Neural progenitor cell (in vitro differentiated cells): ENCODE data around the gene STAMBPL1. TPM values are rescaled to one million over a fixed set of nuclear protein-coding genes. Genes with fewer than 3 reads are reported as not detected.
A peak's percentile ranks its signal among the peaks of the same experiment; 100 is the strongest.

ENCODE experiments used
- DNase-seq: peaks from one replicate; pipeline ENCODE4 v3.0.0-alpha.2; 2016; ENCODE audit warnings: low spot score
- H2AFZ ChIP-seq: fragments of 200-600 bp; sonication (generic); replicated peaks from 2 replicates; pipeline ENCODE4 v1.6.1; 2016; ENCODE audit warnings: antibody characterized with exemption
- H3F3A ChIP-seq: fragments of 200-600 bp; sonication (generic); 2 replicates; pipeline ENCODE4 v1.6.1; 2016; ENCODE audit warnings: antibody characterized with exemption, low read depth
- H3K27ac ChIP-seq: fragments of 200-600 bp; sonication (generic); 2 replicates; pipeline ENCODE4 v1.5.1; 2016; ENCODE audit warnings: mild to moderate bottlenecking
- H3K27me3 ChIP-seq: fragments of 200-600 bp; sonication (generic); 2 replicates; pipeline ENCODE4 v1.6.1; 2016; ENCODE audit warnings: mild to moderate bottlenecking, moderate library complexity
- H3K36me3 ChIP-seq: fragments of 200-600 bp; sonication (generic); 2 replicates; pipeline ENCODE4 v1.5.1; 2016
- H3K4me1 ChIP-seq: fragments of 200-600 bp; sonication (generic); 2 replicates; pipeline ENCODE4 v1.6.1; 2016; ENCODE audit warnings: mixed run types
- H3K4me2 ChIP-seq: fragments of 200-600 bp; sonication (generic); 2 replicates; pipeline ENCODE4 v1.6.1; 2016
- H3K4me3 ChIP-seq: fragments of 200-600 bp; sonication (generic); 2 replicates; pipeline ENCODE4 v1.5.1; 2016
- H3K79me2 ChIP-seq: fragments of 200-600 bp; sonication (generic); 2 replicates; pipeline ENCODE4 v1.6.1; 2016; ENCODE audit warnings: low read depth
- H3K9ac ChIP-seq: fragments of 200-600 bp; sonication (generic); 2 replicates; pipeline ENCODE4 v1.6.1; 2016
- H3K9me3 ChIP-seq: fragments of 200-600 bp; sonication (generic); 2 replicates; pipeline ENCODE4 v1.5.1; 2016; ENCODE audit warnings: low read depth
- H4K20me1 ChIP-seq: fragments of 200-600 bp; sonication (generic); 2 replicates; pipeline ENCODE4 v1.6.1; 2016; ENCODE audit warnings: low read depth
- H3K27ac Mint-ChIP-seq: 3 replicates; pipeline ENCODE4 v1.8.0; 2021; ENCODE audit warnings: mixed read lengths
- H3K27me3 Mint-ChIP-seq: 2 replicates; pipeline ENCODE4 v1.8.0; 2022; ENCODE audit warnings: low read depth, mild to moderate bottlenecking, inconsistent platforms, moderate library complexity, mixed read lengths; ENCODE audit not compliant: insufficient read depth
- H3K36me3 Mint-ChIP-seq: 3 replicates; pipeline ENCODE4 v1.8.0; 2021; ENCODE audit warnings: mixed read lengths
- H3K4me1 Mint-ChIP-seq: 3 replicates; pipeline ENCODE4 v1.8.0; 2021; ENCODE audit warnings: mixed read lengths
- H3K4me3 Mint-ChIP-seq: 3 replicates; pipeline ENCODE4 v1.8.0; 2021; ENCODE audit warnings: mild to moderate bottlenecking, moderate library complexity, mixed read lengths
- H3K9me3 Mint-ChIP-seq: 3 replicates; pipeline ENCODE4 v1.8.0; 2020; ENCODE audit warnings: mixed read lengths
- CTCF ChIP-seq: fragments of 200-600 bp; sonication (generic); IDR thresholded peaks from 2 replicates; pipeline ENCODE4 v1.5.1; 2017; ENCODE audit warnings: antibody characterized with exemption, mild to moderate bottlenecking
- EZH2 ChIP-seq: fragments of 200-600 bp; sonication (generic); IDR thresholded peaks from 2 replicates; pipeline ENCODE4 v1.6.1; 2017; ENCODE audit warnings: antibody characterized with exemption, mild to moderate bottlenecking, moderate library complexity
- EZH2phosphoT487 ChIP-seq: fragments of 200-600 bp; sonication (generic); IDR thresholded peaks from 2 replicates; pipeline ENCODE4 v1.6.1; 2017; ENCODE audit warnings: antibody characterized with exemption
- total RNA-seq: library from RNA; depleted of rRNA; stranded (reverse); fragments of >200 nt; gene quantifications from 2 replicates; pipeline ENCODE4 v1.2.3, GENCODE V29; 2015; ENCODE audit warnings: low replicate concordance

The STAMBPL1 gene
- total RNA-seq, 1 donor from 2014 or later, result 1.9 TPM

GRCh38 chr10:88934900-88935672, 55.0 kb downstream of the STAMBPL1 start:
- no peaks in the 10 kb centered on the region for H3K79me2 ChIP-seq
- Mint-ChIP-seq H3K27me3 (no peaks in the 10 kb centered on the region), H3K9me3 (no peaks in the 10 kb centered on the region), H3K4me3 (peak overlapping the region; percentile 7), H3K27ac (no peak overlapping the region), H3K36me3 (no peaks in the 10 kb centered on the region), H3K4me1 (peaks cover 9% of the 10 kb centered on the region)
- H3K36me3 ChIP-seq, result no peaks in the 10 kb centered on the region
- H4K20me1 ChIP-seq, result no peaks in the 10 kb centered on the region
- no peaks in the 10 kb centered on the region for H3K27me3 ChIP-seq
- H3K9me3 ChIP-seq, result no peaks in the 10 kb centered on the region
- TF ChIP-seq EZH2 (no peak), CTCF (peak; percentile 82), EZH2phosphoT487 (no peak)
- H3K27ac ChIP-seq, result no peak overlapping the region
- H2AFZ ChIP-seq, result peak overlapping the region; percentile 12
- H3K9ac ChIP-seq, result no peak overlapping the region
- H3K4me3 ChIP-seq, result no peak overlapping the region
- H3K4me2 ChIP-seq, result no peak overlapping the region
- DNase-seq, result peak; percentile 83
- no peaks in the 10 kb centered on the region for H3K4me1 ChIP-seq
- H3F3A ChIP-seq, result no peaks in the 10 kb centered on the region

GRCh38 chr10:88936656-88937055, 56.6 kb downstream of the STAMBPL1 start:
- Histone ChIP-seq H3K4me2 (no peak overlapping the region), H2AFZ (no peak overlapping the region), H3K27me3 (no peaks in the 10 kb centered on the region), H3K4me3 (no peak overlapping the region), H3K4me1 (no peaks in the 10 kb centered on the region), H3F3A (no peaks in the 10 kb centered on the region), H3K79me2 (no peaks in the 10 kb centered on the region), H3K36me3 (no peaks in the 10 kb centered on the region), H3K9ac (no peak overlapping the region), H3K27ac (no peak overlapping the region), H3K9me3 (no peaks in the 10 kb centered on the region), H4K20me1 (no peaks in the 10 kb centered on the region)
- TF ChIP-seq EZH2phosphoT487 (no peak), EZH2 (no peak), CTCF (no peak)
- DNase-seq, result no peak
- no peak overlapping the region for H3K27ac Mint-ChIP-seq
- no peak overlapping the region for H3K4me3 Mint-ChIP-seq
- H3K36me3 Mint-ChIP-seq, result no peaks in the 10 kb centered on the region
- no peaks in the 10 kb centered on the region for H3K27me3 Mint-ChIP-seq
- no peaks in the 10 kb centered on the region for H3K9me3 Mint-ChIP-seq
- peaks cover 9% of the 10 kb centered on the region for H3K4me1 Mint-ChIP-seq

- no peak overlapping the region for H3K27ac ChIP-seq
- H3K4me3 Mint-ChIP-seq, result no peak overlapping the region
- no peak overlapping the region for H3K9ac ChIP-seq
- H3K9me3 ChIP-seq, result no peaks in the 10 kb centered on the region
- no peaks in the 10 kb centered on the region for H3F3A ChIP-seq
- H3K79me2 ChIP-seq, result no peaks in the 10 kb centered on the region
- H3K27ac Mint-ChIP-seq, result no peak overlapping the region
- no peaks in the 10 kb centered on the region for H3K36me3 Mint-ChIP-seq
- H3K4me1 ChIP-seq, result no peaks in the 10 kb centered on the region
- no peaks in the 10 kb centered on the region for H3K27me3 ChIP-seq
- H3K4me3 ChIP-seq, result no peak overlapping the region
- H3K9me3 Mint-ChIP-seq, result no peaks in the 10 kb centered on the region
- no peaks in the 10 kb centered on the region for H3K36me3 ChIP-seq
- TF ChIP-seq CTCF, result no peak
- no peak for TF ChIP-seq EZH2phosphoT487
- no peak for TF ChIP-seq EZH2
- no peaks in the 10 kb centered on the region for H4K20me1 ChIP-seq
- H3K4me1 Mint-ChIP-seq, result peaks cover 4% of the 10 kb centered on the region
- no peaks in the 10 kb centered on the region for H3K27me3 Mint-ChIP-seq
- H3K4me2 ChIP-seq, result no peak overlapping the region
- no peak overlapping the region for H2AFZ ChIP-seq
- DNase-seq, result no peak
Observed at GRCh38 chr10:88938039-88938438, 58.0 kb downstream of the STAMBPL1 start.
